Activated effector memory CD4-positive, alpha-beta T cell treated with anti-CD3 and anti-CD28 coated beads, Interleukin-2, amount 50 U/mL, for 16 hours (primary cell): ENCODE data around the gene CCT6B.

Experiments
- DNase-seq: peaks from one replicate; pipeline ENCODE4 v3.0.0-alpha.2; 2020

The CCT6B gene

GRCh38 chr17:34883106-34884000 lies 77.9 kb downstream of the CCT6B start:
- DNase-seq, result no peak

GRCh38 chr17:34879146-34879545 lies 82.1 kb downstream of the CCT6B start:
- no peak for DNase-seq
